Activated CD8-positive, alpha-beta T cell treated with anti-CD3 and anti-CD28 coated beads for 36 hours (primary cell): Measurements from ENCODE around the gene AFF2. TPM values are rescaled to one million over a fixed set of nuclear protein-coding genes. Genes with fewer than 3 reads are reported as not detected.

Source experiments
- ATAC-seq: fragments of 200-7000 bp; cut with Tn5 transposase; one replicate; pipeline ENCODE4 v1.10.0; 2021; ENCODE audit warnings: mild to moderate bottlenecking, moderate library complexity
- CTCF ChIA-PET: fragments of 350-600 bp; sonication (Branson Sonifier 250); formaldehyde crosslinking; loops from one replicate; lab custom pipeline; 2021; ENCODE audit warnings: antibody characterized with exemption; lab: Charles Lee
- POLR2A ChIA-PET: fragments of 350-600 bp; sonication (Branson Sonifier 250); formaldehyde crosslinking; loops from one replicate; lab custom pipeline; 2021; ENCODE audit warnings: antibody characterized with exemption; lab: Charles Lee
- DNase-seq: peaks from one replicate; pipeline ENCODE4 v3.0.0-alpha.2; 2020
- H3K27ac Mint-ChIP-seq: one replicate; pipeline ENCODE4 v1.8.0; 2021; ENCODE audit warnings: mild to moderate bottlenecking, mixed read lengths
- H3K27me3 Mint-ChIP-seq: one replicate; pipeline ENCODE4 v1.8.0; 2021; ENCODE audit warnings: mixed read lengths
- H3K36me3 Mint-ChIP-seq: one replicate; pipeline ENCODE4 v1.8.0; 2021; ENCODE audit warnings: low read depth, mixed read lengths
- H3K4me1 Mint-ChIP-seq: one replicate; pipeline ENCODE4 v1.8.0; 2021; ENCODE audit warnings: low read depth, mixed read lengths
- H3K4me3 Mint-ChIP-seq: one replicate; pipeline ENCODE4 v1.8.0; 2021; ENCODE audit warnings: mild to moderate bottlenecking, moderate library complexity, mixed read lengths
- H3K9me3 Mint-ChIP-seq: one replicate; pipeline ENCODE4 v1.8.0; 2021; ENCODE audit warnings: mixed read lengths
- CTCF ChIP-seq: fragments of 200-600 bp; IDR thresholded peaks from one replicate; pipeline ENCODE4 v1.8.0; 2022; ENCODE audit warnings: antibody characterized with exemption, mild to moderate bottlenecking
- intact Hi-C: fragments of 100-400 bp; cut with micrococcal nuclease; formaldehyde crosslinking; loops from one replicate; pipeline ENCODE4 v1.10.0; 2022
- total RNA-seq, 2 experiments: library from RNA; stranded (reverse); gene quantifications; one replicate each; pipeline ENCODE4 v1.2.3, GENCODE V29; 2021

Gene AFF2
- total RNA-seq, 2 experiments from 2014 or later = 1.3 to 1.7 TPM

- Mint-ChIP-seq H3K4me1 (peaks cover 8% of the 10 kb centered on the region), H3K27me3 (no peaks in the 10 kb centered on the region), H3K27ac (no peak overlapping the region), H3K9me3 (no peaks in the 10 kb centered on the region), H3K4me3 (no peak overlapping the region), H3K36me3 (no peaks in the 10 kb centered on the region)
- ATAC-seq (no peak), DNase-seq (no peak)
- POLR2A ChIA-PET = no interaction called here
- CTCF ChIA-PET = no interaction called here
- no peak for TF ChIP-seq CTCF
- intact Hi-C loops = no loop called here
These were observed 241.0 kb downstream of the AFF2 start for GRCh38 chrX:148741441-148741840.

GRCh38 chrX:148755111-148755510 lies 254.7 kb downstream of the AFF2 start:
- no peaks in the 10 kb centered on the region for H3K27me3 Mint-ChIP-seq
- ChIA-PET POLR2A (no interaction called here), CTCF (no interaction called here)
- no peaks in the 10 kb centered on the region for H3K4me1 Mint-ChIP-seq
- ATAC-seq = no peak
- H3K27ac Mint-ChIP-seq = no peak overlapping the region
- H3K9me3 Mint-ChIP-seq = no peaks in the 10 kb centered on the region
- intact Hi-C loops = no loop called here
- TF ChIP-seq CTCF = no peak
- no peak for DNase-seq
- no peak overlapping the region for H3K4me3 Mint-ChIP-seq
- no peaks in the 10 kb centered on the region for H3K36me3 Mint-ChIP-seq

GRCh38 chrX:148763896-148764295 lies 263.5 kb downstream of the AFF2 start:
- POLR2A ChIA-PET = no interaction called here
- ATAC-seq (no peak), DNase-seq (no peak)
- intact Hi-C loops = no loop called here
- H3K27ac Mint-ChIP-seq = no peak overlapping the region
- CTCF ChIA-PET = no interaction called here
- no peaks in the 10 kb centered on the region for H3K9me3 Mint-ChIP-seq
- no peaks in the 10 kb centered on the region for H3K4me1 Mint-ChIP-seq
- no peak overlapping the region for H3K4me3 Mint-ChIP-seq
- no peaks in the 10 kb centered on the region for H3K36me3 Mint-ChIP-seq
- no peak for TF ChIP-seq CTCF
- no peaks in the 10 kb centered on the region for H3K27me3 Mint-ChIP-seq

GRCh38 chrX:148768296-148768695 lies 267.9 kb downstream of the AFF2 start:
- H3K4me3 Mint-ChIP-seq = no peak overlapping the region
- ATAC-seq (no peak), DNase-seq (no peak)
- H3K9me3 Mint-ChIP-seq = no peaks in the 10 kb centered on the region
- ChIA-PET CTCF (no interaction called here), POLR2A (no interaction called here)
- no peaks in the 10 kb centered on the region for H3K27me3 Mint-ChIP-seq
- intact Hi-C loops = no loop called here
- H3K4me1 Mint-ChIP-seq = no peaks in the 10 kb centered on the region
- H3K27ac Mint-ChIP-seq = no peak overlapping the region
- no peak for TF ChIP-seq CTCF
- H3K36me3 Mint-ChIP-seq = no peaks in the 10 kb centered on the region

GRCh38 chrX:148771440-148771839 lies 271.0 kb downstream of the AFF2 start:
- ChIA-PET CTCF (no interaction called here), POLR2A (no interaction called here)
- no peaks in the 10 kb centered on the region for H3K27me3 Mint-ChIP-seq
- H3K4me1 Mint-ChIP-seq = no peaks in the 10 kb centered on the region
- TF ChIP-seq CTCF = no peak
- DNase-seq (no peak), ATAC-seq (no peak)
- intact Hi-C loops = no loop called here
- peaks cover 3% of the 10 kb centered on the region for H3K9me3 Mint-ChIP-seq
- no peak overlapping the region for H3K27ac Mint-ChIP-seq
- H3K36me3 Mint-ChIP-seq = no peaks in the 10 kb centered on the region
- H3K4me3 Mint-ChIP-seq = no peak overlapping the region
